Measurements from ENCODE around the gene CREBZF. TPM values are rescaled to one million over a fixed set of nuclear protein-coding genes. Genes with fewer than 3 reads are reported as not detected.

Gene CREBZF
- total and polyA plus RNA-seq, 5 donors = 16.1 to 19.9 (median 17.3) TPM

DNA sequence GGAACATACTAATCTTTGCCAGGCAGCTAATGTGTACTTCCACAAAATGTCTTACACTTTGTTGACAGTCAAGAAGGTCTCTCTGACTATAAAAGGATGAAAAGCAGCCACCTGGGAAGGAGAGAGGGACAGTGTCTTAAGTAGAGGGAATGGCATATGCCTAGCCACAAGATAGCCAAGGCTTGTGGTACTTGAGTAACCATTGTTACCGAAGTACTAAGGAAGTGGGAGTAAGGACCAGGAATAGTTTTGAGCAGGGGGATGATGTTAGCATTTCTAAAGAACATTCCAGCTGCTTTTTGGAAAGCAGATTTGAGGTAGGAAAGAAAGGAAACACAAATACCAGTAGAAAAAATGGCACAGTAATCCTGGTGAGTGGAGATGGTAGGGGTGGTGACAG lies 13.8 kb downstream of the CREBZF start:
- 68% methylated on average over 1 of the region's 1 CpG for WGBS
- H3K4me1 ChIP-seq (ENCODE audit: control insufficient read depth, insufficient read depth, low read length) = peaks cover 1% of the 10 kb centered on the region
- DNase-seq (no peak), ATAC-seq (no peak)
- H3K27ac ChIP-seq (ENCODE audit: low read length) = no peak overlapping the region
- no peaks in the 10 kb centered on the region for H3K27me3 ChIP-seq (ENCODE audit: control insufficient read depth, insufficient read depth)
- no peaks in the 10 kb centered on the region for H3K9me3 ChIP-seq (ENCODE audit: control insufficient read depth, low read length)
- intact Hi-C loops (cut with DNase I) = no loop called here
- no peak overlapping the region for H3K4me3 ChIP-seq (ENCODE audit: low read length)

- peak; percentile 99 for ATAC-seq
- under 1% methylated on average over 33 of the region's 33 CpGs for WGBS
Observed at GRCh38 chr11:85647604-85648299, 17.2 kb downstream of the CREBZF start, which contains the start of gene TMEM126A. Gene TMEM126A, plus strand, starts transcription at chr11:85647967. Its CDS starts 2,289 bp downstream, at chr11:85650256.

GRCh38 chr11:85647078-85647477 lies 17.9 kb downstream of the CREBZF start:
- WGBS = 30% methylated on average over 2 of the region's 2 CpGs
- Histone ChIP-seq H3K4me3 (ENCODE audit: low read length) (peak overlapping the region; percentile 93), H3K4me1 (ENCODE audit: control insufficient read depth, insufficient read depth, low read length) (peaks cover 1% of the 10 kb centered on the region), H3K27me3 (ENCODE audit: control insufficient read depth, insufficient read depth) (no peaks in the 10 kb centered on the region), H3K27ac (ENCODE audit: low read length) (peak overlapping the region; percentile 92), H3K9me3 (ENCODE audit: control insufficient read depth, low read length) (no peaks in the 10 kb centered on the region)
- DNase-seq (no peak), ATAC-seq (no peak)
- intact Hi-C loops (cut with DNase I) = no loop called here

More at GRCh38 chr11:85647604-85648299, 17.2 kb downstream of the CREBZF start, which contains the start of gene TMEM126A:
- peak; percentile 90 to 96 (median 95) for DNase-seq
- Histone ChIP-seq H3K9me3 (ENCODE audit: control insufficient read depth, low read length) (no peaks in the 10 kb centered on the region), H3K4me1 (ENCODE audit: control insufficient read depth, insufficient read depth, low read length) (peaks cover 1% of the 10 kb centered on the region), H3K4me3 (ENCODE audit: low read length) (peak within 1 kb of the TSS; percentile 93), H3K27ac (ENCODE audit: low read length) (peak within 1 kb of the TSS; percentile 92), H3K27me3 (ENCODE audit: control insufficient read depth, insufficient read depth) (no peaks in the 10 kb centered on the region)
- intact Hi-C loops (cut with DNase I) = no loop called here

DNA sequence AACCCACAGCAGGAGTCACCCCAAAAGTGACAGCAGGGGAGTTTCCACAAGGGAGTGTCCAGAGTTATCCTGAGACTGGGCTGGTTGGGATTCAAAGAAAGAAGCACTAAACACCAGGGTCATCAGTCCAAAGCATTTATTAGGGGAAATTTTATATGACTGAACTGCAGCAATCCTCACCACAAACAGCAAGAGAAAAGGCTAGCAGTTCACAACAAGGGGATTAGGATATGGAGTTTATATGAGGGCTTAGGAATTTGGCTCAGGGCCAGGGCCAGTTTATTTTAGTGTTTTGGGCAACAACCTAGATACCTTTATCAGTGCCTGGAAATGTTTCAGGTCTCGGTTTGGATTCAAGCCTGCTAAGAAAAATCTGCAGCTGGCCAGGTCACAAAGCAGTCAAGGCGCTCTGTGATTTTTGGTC lies 21.7 kb downstream of the CREBZF start:
- intact Hi-C loops (cut with DNase I) = no loop called here
- Histone ChIP-seq H3K4me1 (ENCODE audit: control insufficient read depth, insufficient read depth, low read length) (peaks cover 1% of the 10 kb centered on the region), H3K27me3 (ENCODE audit: control insufficient read depth, insufficient read depth) (no peaks in the 10 kb centered on the region), H3K27ac (ENCODE audit: low read length) (no peak overlapping the region), H3K9me3 (ENCODE audit: control insufficient read depth, low read length) (no peaks in the 10 kb centered on the region), H3K4me3 (ENCODE audit: low read length) (no peak overlapping the region)
- 20% methylated on average over 2 of the region's 2 CpGs for WGBS
- ATAC-seq (no peak), DNase-seq (peak in 2 of 3 donors; percentile 48 to 56)

DNA sequence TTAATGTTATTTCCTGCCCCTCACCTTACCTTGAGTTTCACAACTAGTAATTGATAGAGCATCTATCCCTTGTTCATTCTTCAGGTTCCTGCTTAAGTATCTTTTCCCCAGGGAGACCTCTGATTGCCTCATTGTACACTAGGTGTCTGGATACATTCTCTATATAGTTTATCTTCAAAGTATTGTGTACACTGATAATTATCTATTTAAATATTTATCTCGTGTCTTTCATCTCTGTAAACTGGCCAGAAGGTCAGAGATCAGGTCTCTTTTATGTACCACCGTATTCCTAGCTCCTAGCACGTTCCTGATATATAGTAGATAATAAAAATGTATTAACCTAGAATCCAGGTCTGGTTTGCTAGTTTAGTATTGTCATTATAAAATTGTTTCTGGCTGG lies 30.2 kb downstream of the CREBZF start:
- DNase-seq (no peak), ATAC-seq (no peak)
- H3K9me3 ChIP-seq (ENCODE audit: control insufficient read depth, low read length) = no peaks in the 10 kb centered on the region
- WGBS = 80% methylated on average over 3 of the region's 3 CpGs
- intact Hi-C loops (cut with DNase I) = no loop called here
- H3K27me3 ChIP-seq (ENCODE audit: control insufficient read depth, insufficient read depth) = no peaks in the 10 kb centered on the region
- no peak overlapping the region for H3K4me3 ChIP-seq (ENCODE audit: low read length)
- no peaks in the 10 kb centered on the region for H3K4me1 ChIP-seq (ENCODE audit: control insufficient read depth, insufficient read depth, low read length)
- no peak overlapping the region for H3K27ac ChIP-seq (ENCODE audit: low read length)

- WGBS = 1% methylated on average over 13 of the region's 13 CpGs
- no peak for DNase-seq
- Histone ChIP-seq H3K27ac (ENCODE audit: low read length) (peak overlapping the region; percentile 69), H3K4me1 (ENCODE audit: control insufficient read depth, insufficient read depth, low read length) (peaks cover 4% of the 10 kb centered on the region), H3K27me3 (ENCODE audit: control insufficient read depth, insufficient read depth) (no peaks in the 10 kb centered on the region), H3K9me3 (ENCODE audit: control insufficient read depth, low read length) (no peaks in the 10 kb centered on the region), H3K4me3 (ENCODE audit: low read length) (peak overlapping the region; percentile 70)
- ATAC-seq = peak; percentile 4 to 5
- intact Hi-C loops (cut with DNase I) = loop anchor here in 2 of 4 donors (2.0 to 5.0 kb wide), 2 partner anchors 33 to 36 kb away; partner anchors contain the start of gene CREBZF (in 1 of the 2)
Observed at GRCh38 chr11:85628771-85629341, 36.1 kb downstream of the CREBZF start.

DNA sequence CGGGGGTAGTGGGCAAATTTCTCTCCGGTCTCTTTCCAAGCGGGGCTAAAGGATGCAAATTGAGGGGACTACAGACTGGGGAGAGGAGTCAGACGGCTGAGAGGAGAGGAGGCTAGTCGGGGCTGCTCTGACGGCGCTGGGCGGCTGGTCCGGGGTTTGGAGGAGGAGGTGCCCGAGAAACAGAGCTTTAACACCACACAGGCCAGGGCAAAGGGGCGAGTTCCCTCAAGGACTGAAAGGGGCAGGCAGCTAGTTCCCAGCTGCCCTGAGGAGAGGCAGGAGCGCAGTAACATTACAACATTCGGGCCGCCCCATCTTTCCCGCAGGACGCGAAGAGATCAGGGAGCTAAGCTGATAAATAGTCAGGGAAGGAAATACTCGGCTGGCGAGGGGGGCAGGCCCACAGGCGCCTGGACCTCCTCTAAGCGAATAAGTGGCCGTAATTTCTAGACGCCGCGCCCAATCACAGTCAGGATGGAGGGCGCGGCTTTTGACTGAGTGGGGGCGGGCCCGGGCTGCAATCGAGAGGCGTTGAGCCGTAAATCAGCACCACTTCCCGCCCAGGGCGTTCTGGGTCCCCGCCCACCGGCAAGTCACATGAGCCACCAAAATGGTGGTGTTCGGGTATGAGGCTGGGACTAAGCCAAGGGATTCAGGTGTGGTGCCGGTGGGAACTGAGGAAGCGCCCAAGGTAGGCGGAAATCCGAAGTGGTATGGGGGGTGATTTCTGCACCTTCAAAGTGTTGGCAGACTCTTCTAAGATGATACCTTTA lies 36.7 kb downstream of the CREBZF start, which contains the start of gene TMEM126B:
Gene TMEM126B, plus strand, starts transcription at position 596 of the 773 bp plus-strand sequence. Its CDS starts 15 bp downstream, at position 611.
- H3K9me3 ChIP-seq (ENCODE audit: control insufficient read depth, low read length) = no peaks in the 10 kb centered on the region
- peak within 1 kb of the TSS; percentile 92 for H3K27ac ChIP-seq (ENCODE audit: low read length)
- WGBS = under 1% methylated on average over 41 of the region's 41 CpGs
- ATAC-seq = peak; percentile 100
- DNase-seq = peak; percentile 98 to 99 (median 99)
- H3K4me1 ChIP-seq (ENCODE audit: control insufficient read depth, insufficient read depth, low read length) = peaks cover 4% of the 10 kb centered on the region
- H3K4me3 ChIP-seq (ENCODE audit: low read length) = peak within 1 kb of the TSS; percentile 95
- intact Hi-C loops (cut with DNase I) = loop anchor here in 2 of 4 donors (2.0 to 5.0 kb wide), 2 partner anchors 34 to 37 kb away; partner anchors contain the start of gene CREBZF (in 1 of the 2)
- H3K27me3 ChIP-seq (ENCODE audit: control insufficient read depth, insufficient read depth) = no peaks in the 10 kb centered on the region

GRCh38 chr11:85627332-85627997 lies 37.5 kb downstream of the CREBZF start, which contains the start of gene DLG2:
Gene DLG2, minus strand, starts transcription at chr11:85627344.
- peak within 1 kb of the TSS; percentile 95 for H3K4me3 ChIP-seq (ENCODE audit: low read length)
- intact Hi-C loops (cut with DNase I) = loop anchor here in 1 of 4 donors (5.0 kb wide), 1 partner anchor 35 kb away; no protein-coding TSS in a partner anchor
- WGBS = under 1% methylated on average over 23 of the region's 23 CpGs
- H3K4me1 ChIP-seq (ENCODE audit: control insufficient read depth, insufficient read depth, low read length) = peaks cover 4% of the 10 kb centered on the region
- H3K9me3 ChIP-seq (ENCODE audit: control insufficient read depth, low read length) = no peaks in the 10 kb centered on the region
- H3K27me3 ChIP-seq (ENCODE audit: control insufficient read depth, insufficient read depth) = no peaks in the 10 kb centered on the region
- H3K27ac ChIP-seq (ENCODE audit: low read length) = peak within 1 kb of the TSS; percentile 92
- ATAC-seq = peak; percentile 28 to 53
- DNase-seq = no peak

GRCh38 chr11:85626496-85626895 lies 38.4 kb downstream of the CREBZF start:
- H3K27me3 ChIP-seq (ENCODE audit: control insufficient read depth, insufficient read depth) = no peaks in the 10 kb centered on the region
- DNase-seq (no peak), ATAC-seq (no peak)
- H3K4me3 ChIP-seq (ENCODE audit: low read length) = peak overlapping the region; percentile 95
- peaks cover 4% of the 10 kb centered on the region for H3K4me1 ChIP-seq (ENCODE audit: control insufficient read depth, insufficient read depth, low read length)
- no peaks in the 10 kb centered on the region for H3K9me3 ChIP-seq (ENCODE audit: control insufficient read depth, low read length)
- no peak overlapping the region for H3K27ac ChIP-seq (ENCODE audit: low read length)
- intact Hi-C loops (cut with DNase I) = loop anchor here in 1 of 4 donors (5.0 kb wide), 1 partner anchor 36 kb away; no protein-coding TSS in a partner anchor
- WGBS = 58% methylated on average over 2 of the region's 2 CpGs

DNA sequence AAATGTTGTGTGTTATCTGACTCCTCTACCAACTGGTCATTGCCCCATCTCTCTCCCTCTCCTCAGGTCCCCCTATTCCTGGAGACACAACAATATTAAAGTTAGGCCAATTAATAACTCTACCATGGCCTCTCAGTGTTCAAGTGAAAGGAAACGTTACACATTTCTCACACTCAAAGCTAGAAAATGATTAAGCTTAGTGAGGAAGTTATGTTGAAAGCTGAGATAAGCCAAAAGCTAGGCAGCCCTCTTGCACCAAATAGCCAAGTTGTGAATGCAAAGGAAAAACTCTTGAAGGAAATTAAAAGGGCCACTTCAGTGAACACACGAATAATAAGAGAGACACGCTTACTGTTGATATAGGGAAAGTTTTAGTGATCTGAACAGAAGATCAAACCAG lies 44.7 kb downstream of the CREBZF start:
- 62% methylated on average over 3 of the region's 3 CpGs for WGBS

More for the DNA sequence above, 44.7 kb downstream of the CREBZF start:
- no peak for ATAC-seq
- Histone ChIP-seq H3K9me3 (ENCODE audit: control insufficient read depth, low read length) (no peaks in the 10 kb centered on the region), H3K27ac (ENCODE audit: low read length) (no peak overlapping the region), H3K4me1 (ENCODE audit: control insufficient read depth, insufficient read depth, low read length) (no peaks in the 10 kb centered on the region), H3K4me3 (ENCODE audit: low read length) (no peak overlapping the region), H3K27me3 (ENCODE audit: control insufficient read depth, insufficient read depth) (no peaks in the 10 kb centered on the region)
- intact Hi-C loops (cut with DNase I) = no loop called here
- DNase-seq = no peak
